ENCODE results near the gene KIAA0513.
"Not testable (repeated sequence)": the region's sequence is repeated elsewhere in the genome, so short reads cannot be mapped to it uniquely, and the experiment has no call there.

KIAA0513 gene

DNA sequence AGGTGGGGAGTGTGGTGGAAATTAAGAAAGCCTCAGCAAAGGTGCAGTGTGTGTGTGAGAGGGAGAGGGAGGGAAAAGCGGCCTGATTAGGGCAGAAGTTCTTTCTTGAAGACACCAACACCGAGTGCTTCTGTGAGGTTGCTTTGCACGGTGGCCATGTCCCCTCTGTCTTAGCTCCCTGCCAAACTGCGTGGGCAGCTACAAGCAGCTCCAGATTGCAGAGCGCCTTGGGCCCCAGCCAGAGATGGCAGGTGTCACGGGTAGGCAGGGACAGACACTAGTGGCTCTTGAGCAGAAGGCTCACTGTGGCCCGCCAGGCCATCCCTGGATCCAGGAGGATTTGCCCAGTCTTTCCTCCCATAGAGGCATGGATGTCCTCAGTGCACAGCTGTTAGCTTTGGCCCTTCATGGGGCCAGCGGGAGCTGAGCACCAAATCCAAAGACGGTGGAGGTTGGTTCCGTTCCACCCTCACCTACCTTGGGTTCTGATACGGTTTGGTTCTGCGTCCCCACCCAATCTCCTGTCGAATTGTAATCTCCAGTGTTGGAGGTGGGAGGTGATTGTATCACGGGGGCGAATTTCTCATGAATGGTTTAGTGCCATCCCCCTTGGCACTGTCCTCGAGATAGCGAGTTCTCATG, 21.4 kb downstream of the KIAA0513 start:
- no peak for DNase-seq (ENCODE audit: low read depth in 2 of 2)

DNA sequence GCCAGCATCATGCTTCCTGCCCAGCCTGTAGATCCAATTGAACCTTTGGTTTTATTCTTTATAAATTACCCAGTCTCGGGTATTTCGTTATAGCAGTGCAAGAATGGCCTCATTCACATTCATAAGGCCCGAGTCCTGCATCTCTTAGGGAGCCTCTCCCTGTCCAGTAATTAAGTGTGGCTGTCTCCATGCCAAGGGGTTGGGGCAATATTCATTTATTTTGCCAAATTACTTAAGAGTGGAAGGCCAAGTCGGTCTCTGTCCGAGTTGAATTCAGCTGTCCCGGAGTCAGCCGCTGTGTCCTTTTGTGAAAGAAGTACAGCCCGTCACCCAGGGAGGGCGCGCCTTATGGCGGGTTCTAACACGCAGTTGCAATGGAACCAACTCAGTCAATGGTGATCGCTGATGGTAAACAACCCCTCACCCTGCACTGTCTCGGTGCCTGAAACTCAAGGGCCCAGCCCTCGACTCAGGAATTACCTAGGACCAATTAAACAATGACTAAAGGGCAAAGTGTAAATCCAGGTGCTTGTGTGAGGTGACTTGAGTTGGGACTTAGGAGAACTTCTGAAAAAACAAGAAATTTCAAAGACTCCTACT, 22.2 kb downstream of the KIAA0513 start:
- no peak for DNase-seq (ENCODE audit: low read depth in 2 of 2)

DNA sequence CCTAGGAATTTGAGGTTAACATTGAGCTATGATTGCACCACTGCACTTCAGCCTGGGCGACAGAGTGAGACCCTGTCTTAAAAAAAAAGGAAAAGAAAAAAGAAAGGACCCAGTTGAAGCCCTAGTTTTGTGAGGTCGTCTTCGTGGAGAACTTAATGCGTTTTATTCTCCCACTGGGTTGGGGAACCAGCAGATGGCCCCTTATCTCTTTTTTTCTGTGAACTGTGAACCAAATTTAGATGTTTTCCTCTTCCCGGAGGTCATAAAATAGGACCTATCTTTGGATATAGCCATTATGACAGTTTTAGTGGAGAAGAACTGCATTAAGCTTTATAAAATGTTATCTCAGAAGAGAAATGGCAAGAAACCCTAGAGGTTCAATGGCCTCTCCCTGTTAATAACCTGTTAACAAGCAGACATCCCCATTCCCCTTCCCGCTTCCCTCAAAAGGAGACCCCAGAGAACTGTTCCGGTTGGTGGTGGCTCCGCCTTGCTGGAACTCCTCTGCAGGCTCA, 23.5 kb downstream of the KIAA0513 start:
- no peak for DNase-seq (ENCODE audit: low read depth in 2 of 2)

DNA sequence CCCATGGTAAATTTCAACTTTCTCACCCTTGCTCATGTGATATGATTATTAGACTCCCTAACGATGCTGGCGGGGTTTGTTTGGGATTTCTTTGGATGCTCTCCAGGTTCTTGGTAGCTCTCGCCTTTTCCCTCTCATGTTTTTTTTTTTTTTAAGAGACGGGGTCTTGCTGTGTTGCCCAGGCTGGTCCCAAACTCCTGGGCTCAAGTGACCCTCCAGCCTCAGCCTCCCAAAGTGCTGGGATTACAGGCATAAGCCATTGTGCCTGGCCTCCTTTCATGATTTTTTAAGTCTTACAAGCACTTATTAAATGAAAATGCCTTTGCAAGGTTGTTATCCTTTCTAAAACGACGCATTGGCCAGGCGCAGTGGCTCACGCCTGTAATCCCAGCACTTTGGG, 24.1 kb downstream of the KIAA0513 start:
- DNase-seq (ENCODE audit: low read depth in 2 of 2), result no peak

DNA sequence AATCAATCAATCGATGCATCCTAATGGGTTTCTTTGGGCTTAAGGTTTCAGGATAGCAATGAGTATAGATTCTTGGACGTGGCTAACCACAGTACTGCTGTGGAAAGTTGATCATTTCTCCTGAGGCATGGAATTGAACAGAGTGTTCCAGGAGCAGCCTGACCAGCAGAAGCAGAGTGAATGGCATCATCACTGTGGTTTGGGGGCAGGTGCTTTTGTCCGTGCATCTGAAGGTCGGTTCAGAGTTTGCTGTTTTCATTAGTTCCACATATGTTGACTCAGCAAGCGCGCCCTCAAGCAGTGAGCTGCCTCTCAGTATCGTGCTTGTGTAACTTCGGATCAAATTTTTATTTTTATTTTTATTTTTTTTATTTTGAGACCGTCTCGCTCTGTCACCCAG, 24.9 kb downstream of the KIAA0513 start:
- DNase-seq (ENCODE audit: low read depth in 2 of 2), result no peak

DNA sequence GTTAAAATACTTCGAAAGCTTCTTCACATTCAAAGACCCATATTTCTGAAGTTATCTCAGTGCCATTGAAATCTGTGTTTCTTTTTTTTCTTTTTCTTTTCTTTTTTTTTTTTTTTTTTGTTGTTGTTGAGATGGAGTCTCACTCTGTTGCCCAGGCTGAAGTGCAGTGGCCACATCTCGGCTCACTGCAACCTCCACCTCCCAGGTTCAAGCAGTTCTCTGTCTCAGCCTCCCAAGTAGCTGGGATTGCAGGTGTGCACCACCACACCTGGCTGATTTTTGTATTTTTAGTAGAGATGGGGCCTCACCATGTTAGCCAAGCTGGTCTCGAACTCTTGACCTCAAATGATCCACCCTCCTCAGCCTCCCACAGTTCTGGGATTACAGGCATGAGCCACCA, 26.7 kb downstream of the KIAA0513 start:
- not testable (repeated sequence) for DNase-seq (ENCODE audit: low read depth in 2 of 2)

DNA sequence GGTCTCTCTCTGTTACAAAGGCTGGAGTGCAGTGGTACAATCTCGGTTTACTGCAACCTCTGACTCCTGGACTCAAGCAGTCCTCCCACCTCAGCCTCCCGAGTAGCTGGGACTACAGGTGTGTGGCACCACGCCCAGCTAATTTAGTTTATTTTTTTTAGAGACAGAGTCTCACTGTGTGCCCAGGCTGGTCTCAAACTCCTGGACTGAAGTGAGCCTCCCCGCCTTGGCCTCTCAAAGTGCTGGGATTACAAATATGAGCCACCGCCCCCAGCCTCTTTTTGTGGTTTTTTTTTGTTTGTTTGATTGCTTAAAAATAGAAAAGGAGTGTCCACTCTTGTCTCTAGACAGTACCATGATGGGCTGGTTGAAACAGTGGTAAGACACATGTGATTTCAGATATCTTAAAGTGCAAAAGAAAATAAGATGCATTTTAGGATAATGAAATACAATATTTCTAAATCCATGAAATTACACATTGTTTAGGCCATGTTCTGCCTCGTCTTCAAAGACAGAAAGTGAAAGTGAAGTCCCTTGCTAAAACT, 27.4 kb downstream of the KIAA0513 start:
- no peak for DNase-seq (ENCODE audit: low read depth in 2 of 2)

DNA sequence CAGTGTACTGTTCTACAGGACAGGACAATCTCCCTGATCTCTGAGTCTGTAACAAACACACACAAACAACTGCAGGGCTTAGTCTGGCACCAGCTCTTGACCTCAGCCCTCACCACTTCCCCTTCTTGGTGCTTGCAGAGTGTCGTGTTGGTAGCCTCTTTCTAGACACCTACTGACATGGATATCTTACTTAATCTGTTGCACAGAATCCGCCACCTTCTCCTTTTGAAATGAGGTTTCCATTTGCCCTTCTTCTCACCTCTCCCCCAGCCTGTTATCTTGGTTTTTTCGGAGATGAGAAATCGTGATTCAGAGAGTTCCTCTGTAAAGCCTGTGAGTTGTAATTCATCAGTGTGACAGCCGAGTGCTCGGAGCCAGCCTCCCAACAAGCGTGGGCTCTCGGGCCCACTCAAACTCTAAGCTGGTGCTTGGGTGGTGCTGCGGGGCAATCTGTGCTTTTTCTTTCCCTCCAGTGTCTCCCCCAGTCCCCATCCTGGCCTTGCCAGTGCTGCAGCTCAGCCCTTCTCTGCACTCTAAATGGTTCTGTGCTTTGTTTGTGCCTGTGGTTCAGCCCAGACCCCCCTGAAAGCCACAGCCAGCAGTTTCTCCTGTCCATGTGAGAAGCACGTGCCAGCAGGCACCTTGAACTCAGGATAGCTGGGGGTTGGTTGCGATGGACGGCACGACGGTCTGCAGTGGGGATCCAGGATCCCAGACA, 28.1 kb downstream of the KIAA0513 start:
- no peak for DNase-seq (ENCODE audit: low read depth in 2 of 2)

DNA sequence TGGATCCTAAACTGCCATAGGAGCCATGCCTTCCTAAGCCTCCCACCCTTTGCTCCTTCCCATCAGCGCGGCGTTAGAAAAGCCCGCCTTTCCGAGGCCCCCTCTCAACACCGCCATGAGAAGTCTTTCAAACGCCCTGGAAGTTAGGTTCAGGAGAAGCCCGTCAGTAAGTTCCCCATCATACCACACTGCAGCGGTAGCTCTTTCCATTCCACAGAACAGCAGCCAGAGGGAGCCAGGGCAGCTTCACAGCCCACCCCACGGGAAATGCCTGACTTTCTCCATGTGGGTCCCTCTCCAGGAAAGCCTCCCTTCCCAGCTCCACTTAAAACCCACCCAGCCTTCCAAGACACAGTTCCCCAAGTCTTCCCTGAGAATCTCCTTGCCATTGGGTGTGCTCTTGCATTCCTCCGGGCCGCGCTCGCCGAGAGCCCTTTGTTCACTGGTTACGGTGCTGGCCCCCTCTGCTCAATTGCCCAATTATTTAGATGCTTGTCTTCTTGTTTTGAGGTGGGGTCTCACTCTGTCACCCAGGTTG, 28.7 kb downstream of the KIAA0513 start:
- DNase-seq (ENCODE audit: low read depth in 2 of 2), result no peak

DNA sequence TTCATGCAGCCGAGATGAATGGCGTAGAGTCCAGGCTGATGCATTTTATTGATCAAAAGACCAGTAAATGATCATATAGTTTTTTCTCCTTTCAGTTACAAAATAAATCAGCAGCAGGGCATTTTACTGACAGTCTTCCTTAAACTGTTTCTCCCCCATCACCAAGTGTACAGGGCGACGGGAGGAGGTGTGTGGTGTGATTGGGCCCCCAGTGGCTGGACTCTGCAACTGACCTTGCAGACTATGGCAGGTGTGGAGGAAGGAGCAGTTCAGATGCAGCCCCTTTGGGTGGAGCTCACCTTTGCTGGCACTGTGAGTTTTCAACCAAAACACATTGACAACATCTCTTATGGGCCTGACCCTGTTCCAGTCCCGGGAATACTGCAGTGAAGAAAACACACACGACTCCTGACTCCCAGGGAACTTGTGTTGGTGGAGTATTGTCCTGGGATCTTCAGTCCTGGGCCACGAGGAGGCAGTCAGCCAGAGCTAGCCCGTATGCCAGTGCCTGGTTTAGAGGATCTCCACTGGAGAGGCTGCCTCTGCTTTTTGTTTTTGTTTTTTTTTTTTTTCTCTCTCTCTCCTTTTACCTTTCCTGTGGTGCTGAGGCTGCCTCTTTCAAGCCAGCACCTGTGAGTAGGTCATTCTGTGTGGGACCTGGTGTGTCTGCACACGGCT, 29.8 kb downstream of the KIAA0513 start:
- DNase-seq (ENCODE audit: low read depth in 2 of 2), result no peak

DNA sequence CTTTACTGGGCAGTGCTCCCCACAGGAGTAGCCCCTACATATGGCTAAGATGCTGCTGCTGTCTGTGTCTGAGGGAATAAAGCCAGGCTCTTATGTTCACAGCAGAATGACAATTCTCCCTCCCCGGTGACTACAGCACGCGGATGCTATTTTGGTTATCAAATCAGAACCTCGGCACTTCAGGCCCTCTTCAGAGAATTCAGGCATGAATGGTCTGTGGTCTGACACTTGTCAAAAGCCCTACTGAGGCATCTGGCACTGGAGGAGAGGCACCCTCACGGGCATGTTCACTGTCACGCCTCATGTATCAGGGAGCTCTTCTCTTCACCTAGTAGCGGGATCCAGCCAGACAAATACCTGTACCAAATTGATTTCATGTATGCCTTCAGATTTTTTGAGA, 30.4 kb downstream of the KIAA0513 start:
- DNase-seq (ENCODE audit: low read depth in 2 of 2), result no peak

DNA sequence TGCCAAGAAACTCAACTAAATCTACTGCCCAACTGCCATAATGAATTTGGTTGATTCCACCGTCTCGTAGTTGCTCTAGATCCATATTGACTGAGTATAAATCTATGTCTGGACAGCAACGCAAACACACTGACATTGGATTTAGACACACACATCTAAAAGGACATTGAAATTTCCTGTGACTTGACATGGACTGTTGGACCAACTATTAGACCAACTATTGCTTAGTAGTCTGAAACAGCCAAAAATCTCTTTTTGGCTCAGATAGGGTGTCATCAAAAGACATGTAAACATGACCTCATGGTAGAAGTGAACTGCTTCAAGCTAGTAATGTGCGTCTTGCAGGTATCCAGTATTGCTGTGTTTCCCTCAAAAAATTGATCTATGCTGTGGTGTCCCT, 31.3 kb downstream of the KIAA0513 start:
- no peak for DNase-seq (ENCODE audit: low read depth in 2 of 2)

DNA sequence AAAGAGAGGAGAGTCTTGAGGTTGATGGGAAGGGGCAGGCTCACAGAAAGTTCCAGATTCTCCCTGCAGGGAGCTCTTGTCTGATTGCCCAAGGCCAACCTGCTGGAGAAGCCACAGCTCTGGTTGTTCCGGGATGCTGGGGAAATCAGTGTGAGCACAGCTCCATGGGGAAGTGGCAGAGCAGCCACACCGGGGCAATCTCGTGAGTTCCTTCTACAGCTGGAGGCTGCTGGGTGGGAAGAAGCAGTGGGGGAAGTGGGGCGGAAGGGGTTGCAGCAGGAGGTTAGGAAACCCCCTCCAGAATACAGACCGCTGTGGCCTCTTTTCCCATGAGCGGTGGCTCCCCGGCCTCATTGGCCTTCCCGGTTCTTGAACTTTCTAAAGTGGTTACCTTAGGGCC, 34.0 kb downstream of the KIAA0513 start:
- no peak for DNase-seq (ENCODE audit: low read depth in 2 of 2)

DNA sequence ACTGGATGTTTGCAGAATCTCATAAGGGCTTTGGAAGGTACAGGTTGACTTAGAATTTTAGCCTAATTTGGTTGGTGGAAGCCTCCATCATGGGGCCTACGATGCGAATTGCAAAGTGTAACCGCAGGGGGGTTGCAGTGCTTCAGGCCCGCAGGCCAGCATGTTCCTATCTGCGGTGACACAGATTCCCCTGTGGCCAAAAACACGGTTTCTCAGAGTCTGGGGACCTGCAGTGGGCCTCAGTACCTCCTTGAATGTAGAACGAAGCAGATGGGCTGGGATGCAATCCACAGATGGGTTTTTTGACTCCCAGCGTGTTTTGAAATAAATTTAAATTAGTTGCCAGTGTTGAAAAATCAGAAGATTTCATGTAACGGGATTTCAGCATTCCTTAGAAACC, 34.7 kb downstream of the KIAA0513 start:
- DNase-seq (ENCODE audit: low read depth in 2 of 2), result no peak

DNA sequence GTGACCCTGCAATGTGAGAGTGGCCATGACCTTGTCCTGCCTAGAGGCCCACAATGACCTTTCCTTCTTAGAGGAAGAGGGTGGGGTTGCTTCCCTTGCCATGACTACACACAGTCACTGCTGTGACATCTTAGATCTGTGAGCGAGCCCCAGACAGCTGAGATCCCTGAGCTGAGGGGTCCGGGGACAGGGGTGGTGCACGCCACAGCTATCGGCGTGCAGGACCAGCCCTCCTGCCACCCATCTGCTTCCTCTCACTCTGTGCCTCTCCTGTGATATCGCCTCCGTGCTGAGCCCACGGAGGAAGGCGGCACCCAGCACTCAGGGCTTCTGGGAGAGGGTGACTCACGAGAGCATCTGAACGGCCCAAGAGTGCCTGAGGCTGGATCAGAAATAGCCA, 35.2 kb downstream of the KIAA0513 start:
- no peak for DNase-seq (ENCODE audit: low read depth in 2 of 2)

DNA sequence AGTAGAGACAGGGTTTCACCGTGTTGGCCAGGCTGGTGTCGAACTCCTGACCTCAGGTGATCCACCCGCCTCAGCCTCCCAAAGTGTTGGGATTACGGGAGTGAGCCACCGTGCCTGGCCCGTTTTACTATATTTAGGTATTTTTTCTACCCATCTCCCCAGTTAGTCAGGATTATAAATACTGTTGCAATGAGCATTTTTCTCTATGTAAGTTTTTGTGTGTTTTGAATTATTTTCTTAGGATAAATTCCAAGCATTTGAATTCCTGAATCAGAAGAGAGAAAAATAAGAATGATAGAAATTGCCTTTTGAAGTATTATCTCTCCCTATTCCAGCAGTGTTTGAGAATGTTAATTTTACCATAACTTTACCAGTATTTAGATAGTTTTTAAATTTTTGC, 36.6 kb downstream of the KIAA0513 start:
- no peak for DNase-seq (ENCODE audit: low read depth in 2 of 2)

DNA sequence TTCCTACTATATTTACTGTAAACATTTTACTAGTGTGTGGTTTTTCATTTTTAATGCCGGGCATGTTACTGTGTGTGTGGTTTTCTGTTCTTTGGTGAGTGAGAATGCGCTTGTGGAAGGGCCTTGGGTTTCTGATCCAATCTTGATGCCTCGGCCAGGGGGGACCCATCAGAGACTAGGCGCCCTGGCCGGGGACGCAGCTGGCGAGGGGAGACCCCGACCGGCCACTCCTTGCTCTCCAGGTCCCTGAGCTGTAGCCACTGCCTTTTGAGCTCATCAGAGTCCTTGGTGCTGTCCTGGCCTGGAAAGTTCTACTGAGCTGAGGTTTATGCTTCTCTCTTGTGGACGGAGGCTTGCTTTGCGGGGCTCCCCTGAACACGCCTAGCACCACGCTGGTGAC, 37.5 kb downstream of the KIAA0513 start:
- DNase-seq (ENCODE audit: low read depth in 2 of 2), result no peak

DNA sequence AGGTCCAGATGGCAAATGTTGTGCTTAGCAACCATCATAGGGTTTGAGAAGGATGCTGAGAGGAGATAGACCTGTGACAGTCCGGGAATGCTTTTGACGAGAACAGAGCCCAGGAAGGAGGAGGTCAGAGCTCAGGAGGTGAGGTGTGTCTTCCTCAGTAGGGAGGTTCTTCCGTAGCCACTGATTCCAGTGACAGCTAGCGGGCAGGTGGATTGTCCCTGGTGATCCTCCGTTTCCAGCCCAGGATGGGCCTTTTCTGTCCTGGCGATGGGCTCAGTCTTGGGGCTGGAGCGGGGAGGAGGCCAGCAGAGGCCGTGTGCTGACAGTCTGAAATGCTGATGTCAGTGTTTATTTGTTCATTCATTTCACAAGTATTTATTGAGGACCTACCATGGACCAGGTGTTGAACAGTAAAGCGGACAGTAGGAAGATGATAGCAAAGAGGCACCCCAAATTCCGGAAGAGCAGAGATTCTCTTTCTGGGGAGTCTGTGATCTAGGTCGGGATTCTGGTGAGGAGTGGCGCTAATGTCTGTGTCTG, 38.8 kb downstream of the KIAA0513 start:
- no peak for DNase-seq (ENCODE audit: low read depth in 2 of 2)

DNA sequence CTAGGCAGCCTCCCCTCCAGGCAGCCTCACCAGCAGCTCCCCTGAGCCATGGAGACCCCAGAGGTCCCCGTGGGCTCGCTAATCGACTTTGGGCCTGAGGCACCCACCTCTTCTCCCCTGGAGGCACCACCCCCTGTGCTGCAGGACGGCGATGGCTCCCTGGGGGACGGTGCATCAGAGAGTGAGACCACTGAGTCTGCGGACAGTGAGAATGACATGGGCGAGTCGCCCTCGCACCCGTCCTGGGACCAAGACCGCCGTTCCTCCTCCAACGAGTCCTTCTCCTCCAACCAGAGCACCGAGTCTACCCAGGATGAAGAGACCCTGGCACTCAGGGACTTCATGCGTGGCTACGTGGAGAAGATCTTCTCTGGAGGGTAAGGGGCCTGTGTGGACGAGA, 39.4 kb downstream of the KIAA0513 start:
- DNase-seq (ENCODE audit: low read depth in 2 of 2), result no peak

DNA sequence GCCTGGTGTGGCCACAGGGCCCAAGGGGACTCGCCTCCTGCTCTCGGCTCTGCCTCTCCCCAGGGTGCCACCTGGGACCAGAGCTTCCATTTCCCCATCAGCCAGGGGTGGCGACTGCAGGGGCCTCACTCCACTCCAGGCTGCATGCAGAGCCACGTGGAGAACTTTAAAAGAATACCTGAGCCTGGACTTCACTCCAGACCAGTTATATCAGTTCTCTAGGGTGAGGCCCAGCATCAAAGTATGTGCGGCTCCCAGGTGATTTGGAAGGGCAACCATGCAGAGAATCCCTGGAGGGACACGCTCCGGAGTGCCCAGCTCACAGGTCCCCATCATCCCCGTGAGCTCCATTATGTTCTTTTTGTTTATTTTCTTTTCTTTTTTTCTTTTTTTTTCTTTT, 39.8 kb downstream of the KIAA0513 start:
- DNase-seq (ENCODE audit: low read depth in 2 of 2), result no peak

DNA sequence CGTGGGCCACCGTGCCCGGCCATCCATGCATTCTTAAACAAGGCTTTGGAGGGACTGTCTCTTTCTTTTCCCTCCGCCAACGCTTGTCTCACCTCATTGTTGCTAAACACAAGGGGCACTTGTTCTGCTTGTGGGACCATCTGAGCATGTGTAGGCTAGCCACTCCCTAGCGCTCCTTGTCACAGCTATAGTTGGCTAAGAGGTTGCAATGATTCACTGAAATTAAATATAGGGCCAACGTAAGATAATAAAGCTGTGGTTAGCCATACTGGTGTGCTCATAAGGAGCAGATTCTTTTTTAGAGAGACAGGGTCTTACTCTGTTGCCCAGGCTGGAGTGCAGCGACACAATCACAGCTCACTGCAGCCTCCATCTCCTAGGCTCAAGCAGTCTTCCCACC, 41.2 kb downstream of the KIAA0513 start:
- no peak for DNase-seq (ENCODE audit: low read depth in 2 of 2)

DNA sequence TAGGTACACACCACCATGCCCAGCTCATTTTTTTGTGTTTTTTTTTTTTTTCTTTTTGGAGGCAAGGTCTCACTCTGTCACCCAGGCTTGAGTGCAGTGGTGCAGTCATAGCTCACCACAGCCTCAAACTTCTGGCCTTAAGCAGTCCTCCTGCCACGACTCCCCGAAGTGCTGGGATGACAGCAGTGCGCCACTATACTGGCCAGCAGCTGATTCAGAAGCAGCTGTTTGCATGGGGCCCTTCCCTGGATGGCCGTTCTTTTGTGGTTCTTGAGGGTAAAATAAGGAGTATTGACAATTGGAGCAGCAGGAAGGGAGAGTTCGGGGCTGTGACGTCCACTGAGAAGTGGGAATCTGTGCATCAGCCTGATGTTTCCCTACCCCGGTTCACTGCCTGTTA, 41.6 kb downstream of the KIAA0513 start:
- DNase-seq (ENCODE audit: low read depth in 2 of 2), result no peak

Measured in fibroblast of skin of left biceps (primary cell).